D341Med (cell line): Measurements from ENCODE around the gene NSDHL.
"Not testable (repeated sequence)": the region's sequence is repeated elsewhere in the genome, so short reads cannot be mapped to it uniquely, and the experiment has no call there.

ENCODE experiments used
- DNase-seq: peaks from one replicate; pipeline ENCODE4 v3.0.0; 2012; ENCODE audit warnings: low spot score

NSDHL gene

DNA sequence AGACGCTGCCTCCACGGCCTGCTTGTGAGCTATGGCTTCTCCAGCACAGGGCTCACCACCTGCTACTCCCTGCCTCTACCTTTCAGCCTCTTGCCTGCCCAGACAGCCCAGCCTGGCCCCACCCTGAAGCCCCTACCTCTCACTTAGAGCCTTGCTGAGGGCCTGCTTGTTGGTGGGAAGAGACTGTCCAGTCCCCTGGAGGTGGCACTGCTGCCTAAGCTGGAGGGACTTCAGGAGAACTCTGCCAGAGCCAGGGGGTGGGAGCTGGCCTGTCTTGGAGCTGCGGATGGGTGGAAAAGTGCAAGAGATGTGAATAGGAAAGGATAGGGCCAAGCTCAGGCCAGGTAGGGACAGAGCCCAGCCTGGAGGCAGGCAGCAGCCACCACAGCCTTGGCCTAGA lies 64.3 kb downstream of the NSDHL start:
- DNase-seq, result no peak

DNA sequence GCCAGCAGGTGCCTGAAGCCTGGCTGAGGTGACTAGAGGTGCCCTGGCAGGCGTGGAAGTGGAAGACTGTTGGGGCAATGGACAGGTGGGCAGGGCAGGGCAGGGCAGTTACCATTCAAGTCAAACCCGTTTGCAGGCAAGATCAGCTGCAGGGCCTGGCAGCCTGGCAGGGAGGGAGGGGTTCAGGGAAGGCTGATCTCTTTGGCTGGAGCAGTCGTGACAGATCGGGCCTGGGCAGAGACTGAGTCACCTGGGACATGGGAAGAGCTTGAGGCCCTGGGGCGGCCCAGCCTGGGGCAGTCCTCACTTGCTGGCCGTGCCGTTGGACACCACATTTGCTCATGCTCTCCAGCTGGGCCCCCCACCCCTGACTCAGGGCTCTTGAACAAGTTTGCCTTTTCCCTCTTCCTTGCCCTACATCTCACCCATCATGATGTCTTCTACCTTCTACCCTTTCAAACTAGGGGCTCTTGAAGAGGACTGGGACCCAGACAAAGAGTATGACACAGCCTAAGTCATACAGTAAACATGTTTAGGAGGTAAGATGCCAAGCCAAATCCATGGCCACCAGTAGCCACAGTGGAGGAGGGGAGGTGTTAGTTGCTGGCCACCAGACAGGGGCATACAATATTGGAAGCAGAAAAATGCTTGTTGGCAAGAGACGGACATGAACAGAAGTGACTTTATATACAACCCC lies 65.0 kb downstream of the NSDHL start:
- no peak for DNase-seq

DNA sequence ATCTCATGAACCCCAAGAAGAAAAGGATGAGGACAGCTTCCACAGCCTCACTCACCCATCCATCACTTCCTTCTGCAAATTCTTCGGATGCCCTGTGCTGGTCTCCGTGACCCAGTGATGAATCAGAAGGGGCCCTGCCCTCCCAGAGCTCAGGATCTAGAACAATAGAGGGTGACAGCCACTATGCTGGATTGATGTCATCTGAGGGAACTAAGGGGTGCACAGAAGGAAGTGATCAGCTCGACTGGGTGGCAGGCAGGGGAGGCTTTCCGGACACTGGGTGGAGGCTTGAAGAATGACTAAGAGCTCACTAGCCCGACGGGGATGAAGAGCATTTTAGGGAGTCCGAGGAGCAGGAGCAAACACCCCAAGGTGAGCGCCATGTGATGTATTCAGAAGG lies 65.6 kb downstream of the NSDHL start:
- DNase-seq, result no peak

DNA sequence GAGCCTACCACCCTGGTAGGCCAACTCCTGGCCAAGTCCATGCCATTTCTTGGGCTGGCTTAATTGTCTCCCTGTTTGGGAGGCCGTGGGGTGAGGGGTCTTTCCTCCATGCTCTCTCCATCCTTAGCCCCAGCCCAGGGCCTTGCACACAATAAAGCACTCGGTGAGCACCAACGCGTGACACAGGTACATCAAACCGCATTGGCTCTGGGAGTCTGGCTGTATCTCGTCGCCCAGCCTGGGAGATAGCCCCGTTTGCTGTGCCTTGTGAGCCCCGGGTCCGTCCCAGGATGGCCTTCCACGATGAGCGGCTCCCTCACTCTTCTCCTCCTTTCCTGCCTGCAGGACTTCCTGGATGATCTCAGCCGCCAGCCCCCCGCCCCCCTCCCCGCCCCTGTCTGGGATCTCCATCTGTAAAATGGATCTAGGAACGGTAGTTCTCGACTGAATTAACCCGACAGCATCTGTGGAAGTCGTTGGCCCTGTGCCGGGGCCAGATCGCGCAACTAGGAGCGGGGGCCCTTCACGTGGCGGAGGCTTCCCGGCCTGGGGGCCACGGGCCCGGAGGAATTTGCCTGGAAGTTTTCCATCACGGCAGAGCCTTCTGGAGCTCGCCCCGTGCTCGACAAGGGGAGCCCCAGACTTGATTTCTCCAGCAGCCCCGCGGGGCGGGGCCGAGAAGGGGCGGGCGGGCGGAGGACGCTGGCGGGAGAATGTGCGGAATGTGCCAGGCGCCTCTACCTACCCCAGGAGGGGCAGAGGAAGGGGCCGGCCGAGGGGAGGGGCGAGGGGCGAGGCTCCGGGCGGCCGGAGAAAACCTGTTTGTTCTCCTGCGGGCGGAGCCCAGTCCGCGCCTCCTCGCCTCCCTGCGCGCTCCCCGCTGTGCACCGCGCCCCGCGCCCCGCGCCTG lies 66.6 kb downstream of the NSDHL start, which contains the start of gene ZNF185:
ZNF185 (plus strand) TSS at position 846 of the 910 bp plus-strand sequence. CDS start 16,423 bp downstream, outside the sequence.
- no peak for DNase-seq

DNA sequence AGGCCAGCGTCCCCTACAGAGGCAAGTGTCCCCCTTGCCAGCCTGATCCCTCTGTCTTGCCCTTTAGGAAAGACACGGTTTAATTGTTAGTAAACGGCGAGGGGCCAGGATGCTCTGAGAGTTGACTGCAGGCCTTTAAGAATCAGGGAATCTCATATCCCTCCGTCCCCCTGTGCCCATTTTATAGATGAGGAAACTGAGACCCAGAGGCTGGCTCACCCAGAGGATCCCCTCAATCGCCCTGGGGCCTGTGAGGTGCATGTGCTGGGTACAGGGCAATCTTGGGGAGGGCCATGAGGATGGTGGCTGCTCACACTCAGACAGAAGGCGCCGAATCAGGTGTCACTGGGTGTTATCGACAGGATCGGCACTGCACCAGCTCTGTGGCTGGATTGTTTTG lies 67.6 kb downstream of the NSDHL start:
- DNase-seq, result no peak

DNA sequence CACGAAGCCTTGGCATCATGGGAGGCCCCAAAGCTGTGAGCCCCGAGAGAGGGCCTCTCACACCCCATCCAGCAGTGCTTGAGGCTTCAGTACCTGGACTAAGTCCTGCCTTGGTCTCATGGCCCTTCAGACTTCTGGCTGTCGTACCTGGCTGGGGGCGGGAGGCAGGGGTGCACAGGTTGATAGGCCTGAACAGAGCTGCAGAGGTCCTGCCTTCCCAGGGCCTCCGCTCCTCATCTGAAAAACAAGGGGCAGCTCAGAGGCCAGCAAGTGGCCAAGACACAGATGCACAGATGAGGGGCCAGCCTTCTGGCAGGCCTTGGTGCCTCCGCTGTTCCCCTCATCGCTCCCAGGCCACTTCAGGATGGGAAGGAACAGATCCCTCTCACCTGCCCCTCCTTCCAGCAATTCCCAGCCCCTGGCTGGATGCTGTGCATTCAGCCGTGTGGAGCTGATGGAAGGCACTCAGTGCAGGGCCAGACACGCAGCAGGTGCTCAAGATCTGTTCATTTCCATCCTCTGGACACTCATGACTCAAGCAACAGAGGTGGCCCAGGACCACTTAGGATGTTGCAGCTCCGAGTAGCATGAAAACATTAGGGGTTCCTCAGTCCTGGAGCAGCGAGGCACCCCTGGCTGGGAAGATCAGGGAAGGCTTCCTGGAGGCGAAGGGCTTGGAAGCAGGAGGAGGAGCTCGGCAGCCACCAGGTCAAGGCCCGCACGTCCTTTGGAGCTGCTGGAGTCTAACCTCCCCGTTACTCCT lies 68.4 kb downstream of the NSDHL start:
- DNase-seq, result no peak

DNA sequence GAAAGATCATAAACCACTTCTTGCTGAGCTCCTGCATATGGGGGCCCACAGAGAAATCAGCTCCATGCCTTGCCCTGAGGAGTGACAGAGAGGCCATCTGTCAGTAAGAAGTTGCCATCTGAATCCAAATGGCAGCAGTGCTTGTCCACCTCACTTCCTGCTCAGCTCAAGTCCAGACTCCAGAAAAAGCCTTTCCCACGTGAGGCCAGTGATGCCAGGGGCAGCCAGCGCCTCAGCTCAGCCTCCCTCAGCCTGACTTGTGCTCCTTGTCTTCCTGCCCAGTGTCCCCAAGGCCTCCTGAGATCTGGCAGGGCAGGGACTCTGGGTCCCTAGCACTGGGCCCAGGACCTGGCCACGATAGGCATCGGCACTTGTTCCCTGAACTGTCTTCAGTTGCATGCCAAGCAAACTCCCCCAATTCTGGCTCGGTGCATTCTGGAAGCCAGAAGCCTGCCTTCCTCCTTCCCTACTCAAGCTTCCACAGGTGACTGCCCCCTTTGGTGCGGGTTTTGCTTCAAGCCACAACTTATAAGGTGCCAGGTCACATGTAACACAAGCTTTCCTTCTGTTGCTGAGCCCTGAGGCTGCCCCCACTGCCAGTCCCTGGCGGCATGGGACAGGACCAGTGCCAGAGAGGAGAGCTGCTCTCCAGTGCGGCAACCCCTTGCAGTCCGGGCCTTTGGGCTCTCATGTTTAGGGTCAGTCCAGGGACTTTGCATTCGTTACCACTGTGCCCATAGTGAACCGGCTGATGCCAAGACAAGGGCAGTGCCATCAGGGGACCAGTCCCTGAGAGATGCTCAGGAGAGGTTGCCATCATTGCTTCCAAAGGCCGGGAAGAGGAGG lies 69.2 kb downstream of the NSDHL start:
- no peak for DNase-seq

DNA sequence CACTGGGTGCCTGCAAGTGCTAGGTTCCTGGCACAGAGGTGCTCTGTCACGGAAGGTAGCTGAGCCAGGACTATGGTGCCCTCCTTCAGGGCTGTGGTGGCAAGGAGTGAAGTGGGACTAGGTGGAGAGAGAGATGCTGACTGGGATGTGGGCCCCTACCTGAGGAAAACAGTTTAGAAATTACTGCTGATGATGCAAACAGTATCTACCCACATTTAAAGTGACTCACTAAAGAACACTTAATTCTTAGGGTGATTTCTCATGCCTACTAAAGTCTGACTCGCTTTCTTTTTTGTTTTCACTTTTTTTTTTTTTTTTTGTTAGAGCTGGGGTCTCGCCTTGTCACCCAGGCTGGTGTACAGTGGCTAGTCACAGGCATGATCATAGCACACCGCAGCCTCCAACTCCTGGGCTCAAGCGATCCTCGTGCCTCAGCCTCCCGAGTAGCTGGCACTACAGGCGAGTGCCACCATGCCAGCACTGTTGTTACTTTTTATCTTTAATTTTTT lies 70.1 kb downstream of the NSDHL start:
- DNase-seq, result no peak

DNA sequence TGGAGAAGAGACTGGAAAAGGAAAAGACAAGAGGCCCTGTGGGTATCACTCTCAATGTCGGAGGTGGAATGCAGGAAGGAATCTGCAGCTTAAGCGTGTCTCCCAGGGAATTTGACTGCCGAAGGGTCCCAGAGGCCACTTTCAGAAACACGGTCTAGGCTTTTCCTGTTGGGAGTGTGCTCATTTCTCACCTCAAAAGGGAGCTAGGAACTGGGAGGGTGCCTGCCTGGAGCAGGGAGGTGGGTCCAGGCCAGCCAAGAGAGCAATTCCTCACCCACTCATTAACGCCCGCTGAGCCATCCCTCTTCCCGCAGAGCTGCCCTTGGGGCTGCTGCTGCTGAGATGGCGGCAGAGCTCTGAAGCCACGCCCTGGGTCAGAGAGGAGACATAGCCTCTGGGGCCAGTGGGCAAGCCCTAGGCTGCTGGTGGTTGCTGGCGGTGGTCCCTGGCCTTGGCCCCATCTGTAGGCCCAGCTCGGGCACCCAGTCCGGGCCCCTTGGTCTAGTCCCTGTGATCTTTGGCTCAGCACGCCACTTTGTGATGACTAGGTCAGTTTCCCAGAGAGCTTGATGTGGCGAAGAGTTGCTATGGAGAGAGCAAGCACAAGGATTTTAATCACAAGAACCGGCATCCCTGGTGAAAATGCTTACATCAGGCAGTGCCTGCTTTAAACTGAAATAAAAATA lies 71.1 kb downstream of the NSDHL start:
- DNase-seq, result no peak

DNA sequence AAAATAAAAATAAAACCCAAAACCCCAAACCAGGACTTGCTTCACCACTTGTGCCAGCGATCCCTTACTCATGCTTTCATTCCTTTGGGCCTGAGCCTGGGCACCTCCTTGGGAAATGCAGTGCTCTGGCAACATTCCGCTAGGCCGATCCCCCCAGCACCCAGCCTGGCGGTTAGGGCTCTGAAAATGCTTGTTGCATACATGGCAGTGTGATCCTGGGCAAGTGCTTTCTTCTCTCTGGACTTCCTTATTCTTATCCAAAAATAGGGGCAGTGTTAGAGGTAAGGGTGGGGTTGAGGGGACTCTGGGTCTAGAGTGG lies 71.6 kb downstream of the NSDHL start:
- no peak for DNase-seq

DNA sequence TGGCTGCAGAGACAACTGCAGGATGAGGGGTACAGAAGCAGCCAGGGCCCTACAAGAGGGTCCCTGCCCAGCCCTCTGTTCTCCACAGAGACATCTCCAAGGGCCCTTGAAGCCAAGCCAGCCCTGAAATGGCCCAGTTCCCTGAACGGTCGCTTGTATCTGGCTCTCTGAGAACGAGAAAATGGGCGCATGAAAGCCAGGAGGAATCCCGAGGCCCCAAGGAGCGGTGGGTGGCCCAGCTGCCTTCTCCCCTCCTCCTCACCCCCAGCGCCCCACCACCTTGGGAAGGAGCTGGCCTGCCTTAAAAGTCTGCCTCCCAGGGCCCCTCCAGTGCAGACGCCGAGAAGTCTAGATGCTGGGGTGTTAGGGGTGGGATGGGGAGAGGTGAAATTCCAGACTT lies 72.7 kb downstream of the NSDHL start:
- DNase-seq, result no peak

DNA sequence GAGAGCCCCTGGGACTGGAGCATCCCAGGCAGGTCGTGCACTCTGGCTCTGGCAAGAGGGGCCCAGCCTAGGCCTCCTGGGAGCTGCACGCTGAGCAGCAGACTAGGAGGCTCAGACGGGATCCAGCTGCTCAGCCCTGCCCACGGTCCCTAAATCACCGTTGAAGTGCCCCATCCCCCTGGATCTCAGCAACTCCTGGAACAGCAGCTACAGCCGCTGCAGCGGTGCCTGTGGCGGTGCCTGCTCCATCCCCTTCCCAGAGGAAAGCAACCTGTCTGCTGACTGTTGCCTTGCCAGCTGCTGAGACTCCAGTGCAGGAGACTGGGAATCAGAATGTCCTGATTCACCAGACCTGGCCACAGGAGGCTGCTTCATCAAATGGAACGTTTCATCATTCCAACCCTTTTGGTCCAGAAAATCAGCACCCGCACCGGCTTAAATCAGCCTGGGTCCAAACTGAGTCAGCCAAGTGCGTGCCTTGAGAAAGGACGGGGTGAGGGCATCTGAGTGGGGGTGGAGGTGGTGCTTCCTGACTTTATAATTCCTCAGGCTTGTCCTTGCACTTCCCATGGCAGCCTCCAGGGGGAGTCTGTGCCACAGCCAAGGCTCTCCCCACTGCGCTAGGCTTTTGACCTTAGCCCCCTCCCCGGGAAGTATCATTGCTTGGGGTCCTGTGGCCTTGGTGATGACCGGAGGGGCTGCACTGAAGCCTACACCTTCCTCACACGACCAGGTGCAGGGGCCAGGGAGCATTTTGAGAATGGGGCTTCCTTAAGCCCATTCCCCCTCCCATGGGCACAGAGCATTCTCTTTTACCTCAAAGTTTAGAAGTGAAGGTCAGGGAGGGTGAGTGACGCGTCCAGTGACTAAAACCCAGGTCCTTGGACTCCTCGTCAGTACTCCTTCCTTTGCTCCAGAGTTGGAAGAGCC lies 73.6 kb downstream of the NSDHL start:
- peak; percentile 75 for DNase-seq

DNA sequence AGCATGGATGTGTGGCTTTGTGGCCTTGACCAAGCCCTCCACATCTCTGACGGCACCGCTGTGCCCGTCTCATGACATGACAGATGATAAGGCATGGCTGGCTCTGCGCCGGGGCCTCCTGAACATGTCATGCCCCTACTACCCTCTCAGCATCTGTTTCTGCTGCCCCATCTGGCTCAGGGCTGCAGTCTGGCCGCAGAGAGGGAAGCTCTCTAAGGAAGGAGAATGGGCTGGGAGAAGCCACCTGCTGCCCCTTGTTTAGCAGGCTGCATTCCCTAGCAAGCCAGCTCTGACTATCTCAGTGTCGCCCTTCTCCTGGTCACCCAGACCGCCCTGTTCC lies 74.2 kb downstream of the NSDHL start:
- DNase-seq, result no peak

DNA sequence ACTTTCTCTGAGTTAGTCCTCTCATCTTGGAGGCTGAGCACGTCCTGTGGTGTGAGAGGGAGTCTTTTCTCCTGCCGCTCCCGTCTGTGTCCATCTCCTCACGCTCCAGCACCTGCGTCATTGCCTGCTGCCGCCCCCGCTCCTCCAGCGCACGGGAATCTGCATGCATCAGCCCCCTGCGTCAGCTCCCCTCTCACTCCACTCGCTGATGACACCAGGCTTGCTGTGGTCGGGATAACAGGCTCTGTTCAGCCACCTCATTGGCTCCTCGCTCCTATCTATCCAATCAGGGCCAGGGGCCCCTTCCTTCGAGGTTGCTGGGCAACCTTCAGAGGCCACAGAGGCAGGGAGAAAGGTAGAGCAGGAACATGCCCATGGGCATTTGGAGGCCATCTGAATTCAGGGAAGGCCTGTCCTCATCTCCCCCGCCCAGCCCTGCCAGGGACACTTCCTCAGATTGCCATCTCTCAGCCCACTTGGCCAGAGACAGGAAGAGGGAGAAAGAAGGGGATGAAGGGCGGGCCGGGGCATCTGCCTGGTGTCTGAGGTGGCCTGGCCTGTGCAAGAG lies 76.3 kb downstream of the NSDHL start:
- no peak for DNase-seq

DNA sequence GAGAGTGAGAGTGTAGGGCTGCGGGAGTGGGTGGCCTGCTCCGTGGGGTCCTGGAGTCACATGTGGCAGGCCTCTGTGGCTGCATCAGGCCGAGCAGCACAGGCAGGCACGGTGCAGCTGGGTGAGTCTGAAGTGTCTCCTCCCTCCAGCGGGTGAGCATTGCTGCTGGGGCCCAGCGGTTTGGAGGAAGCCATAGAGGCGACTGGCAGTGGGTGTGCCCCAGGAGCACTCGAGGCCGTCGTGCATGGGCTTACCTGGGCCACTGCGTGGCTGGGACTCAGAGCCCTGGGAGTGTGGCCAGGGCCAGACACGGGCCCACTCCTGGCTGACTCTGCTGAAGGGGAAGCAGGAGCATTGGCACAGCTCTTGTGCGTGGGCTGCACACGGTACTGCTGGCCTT lies 77.6 kb downstream of the NSDHL start:
- no peak for DNase-seq

DNA sequence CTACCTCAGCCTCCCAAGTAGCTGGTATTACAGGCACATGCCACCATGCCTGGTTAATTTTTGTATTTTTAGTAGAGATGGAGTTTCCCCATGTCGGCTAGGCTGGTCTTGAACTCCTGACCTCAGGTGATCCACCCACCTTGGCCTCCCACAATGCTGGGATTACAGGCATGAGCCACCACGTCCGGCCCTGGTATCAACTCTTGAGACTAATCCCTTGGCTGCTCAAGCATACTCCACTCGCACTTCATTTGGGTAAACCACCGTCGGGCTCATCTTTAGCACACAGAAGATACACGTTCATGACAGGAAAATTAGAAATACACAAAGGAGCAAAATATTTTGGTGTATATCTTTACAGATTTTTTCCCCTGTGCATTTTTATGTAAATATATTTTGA lies 79.2 kb downstream of the NSDHL start:
- not testable (repeated sequence) for DNase-seq

DNA sequence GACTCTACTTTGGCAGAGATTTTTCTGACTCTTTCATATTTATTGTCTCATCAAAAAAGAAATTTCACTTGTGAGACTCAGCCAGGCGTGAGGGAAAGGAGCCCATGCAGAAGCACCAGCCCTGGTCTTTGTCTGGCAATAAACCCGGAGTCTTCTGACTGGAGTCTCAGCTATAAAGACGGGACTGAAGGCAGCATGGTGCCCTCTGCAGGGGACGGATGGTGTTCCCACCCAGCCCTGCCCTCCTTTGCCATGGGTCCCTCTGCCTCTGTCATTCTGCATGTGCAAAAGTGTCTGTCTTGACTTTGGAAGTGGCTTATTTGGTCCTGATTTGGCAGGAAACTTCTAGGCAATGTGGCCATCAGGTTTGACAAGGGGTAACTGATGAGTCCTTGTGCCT lies 81.2 kb downstream of the NSDHL start:
- no peak for DNase-seq

DNA sequence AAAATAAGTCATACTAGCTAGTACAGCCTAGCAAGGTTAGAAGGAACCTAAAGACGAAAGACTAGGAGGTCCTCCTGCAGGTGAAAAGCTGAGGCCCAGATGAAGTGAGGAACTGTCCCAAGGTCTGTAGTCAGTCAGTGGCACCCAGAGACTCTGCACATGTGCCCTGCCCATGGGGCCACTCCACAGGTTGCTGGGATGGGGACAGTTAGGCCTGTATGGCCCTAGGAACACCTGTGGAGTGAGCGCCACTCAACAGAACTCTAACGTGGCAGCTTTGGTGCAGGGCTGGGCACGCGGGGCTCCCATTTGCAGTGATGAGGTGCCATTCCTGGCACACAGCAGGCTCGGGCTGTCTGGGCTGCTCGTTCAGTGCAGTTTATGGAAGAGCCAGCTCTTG lies 81.8 kb downstream of the NSDHL start:
- DNase-seq, result no peak

DNA sequence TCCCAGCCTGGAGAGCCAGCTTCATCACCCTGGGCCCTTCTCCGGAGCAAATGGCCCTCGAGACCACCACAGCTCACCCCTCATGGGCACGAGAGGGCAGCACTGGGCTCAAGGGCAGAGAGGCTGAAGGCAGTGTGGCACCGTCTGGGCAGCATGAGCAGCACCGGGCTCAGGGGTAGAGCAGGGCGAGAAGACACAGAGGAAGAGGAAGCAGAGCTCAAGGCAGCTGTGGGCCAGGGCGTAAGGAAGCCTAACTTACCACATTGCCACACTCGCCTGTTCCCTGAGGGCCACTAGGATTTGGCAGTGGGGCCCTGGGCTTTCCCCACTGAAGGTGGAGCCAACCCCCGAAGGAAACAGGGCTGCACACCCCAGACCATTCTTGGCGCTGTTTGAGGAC lies 82.5 kb downstream of the NSDHL start:
- DNase-seq, result no peak

DNA sequence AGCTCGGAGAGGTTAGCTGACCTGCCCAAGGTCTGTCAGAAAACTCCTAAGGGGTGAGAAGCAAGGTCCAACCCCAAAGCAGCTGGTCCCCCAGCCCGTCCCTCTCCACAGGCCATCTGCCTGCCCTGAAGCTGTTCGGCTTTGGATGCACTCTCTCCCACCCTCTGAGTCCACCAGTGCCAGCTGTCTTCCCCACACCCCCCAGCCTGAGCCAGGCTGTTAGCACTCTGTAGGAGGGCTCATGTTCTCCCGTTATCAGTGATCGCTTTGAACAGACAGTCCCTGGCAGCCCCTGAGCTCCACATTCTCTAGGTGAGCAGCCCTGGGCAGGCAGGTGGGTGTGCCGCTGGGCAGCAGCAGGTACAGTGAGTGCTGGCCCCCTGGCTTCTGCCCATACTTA lies 83.0 kb downstream of the NSDHL start:
- DNase-seq, result no peak
